MM.1S (cell line): ENCODE measurements around the gene COL24A1.
A peak's percentile ranks its signal among the peaks of the same experiment; 100 is the strongest.

Experiments
- DNase-seq: peaks from one replicate; pipeline ENCODE4 v3.0.0-alpha.2; 2015
- H2AFZ ChIP-seq: fragments of 300-600 bp; sonication (generic); 2 replicates; pipeline ENCODE4 v1.6.0; 2016; ENCODE audit warnings: antibody characterized with exemption, low read length
- H3F3A ChIP-seq: fragments of 300-600 bp; sonication (generic); 2 replicates; pipeline ENCODE4 v1.6.1; 2016; ENCODE audit warnings: mild to moderate bottlenecking, antibody characterized with exemption, low read length, moderate library complexity, mixed read lengths; ENCODE audit not compliant: insufficient read depth
- H3K27ac ChIP-seq: fragments of 300-600 bp; sonication (generic); 2 replicates; pipeline ENCODE4 v1.5.1; 2016; ENCODE audit warnings: mild to moderate bottlenecking, low read length
- H3K27me3 ChIP-seq: fragments of 300-600 bp; sonication (generic); replicated peaks from 2 replicates; pipeline ENCODE4 v1.6.0; 2016; ENCODE audit warnings: low read length; ENCODE audit not compliant: insufficient read depth
- H3K36me3 ChIP-seq: fragments of 300-600 bp; sonication (generic); replicated peaks from 2 replicates; pipeline ENCODE4 v1.6.1; 2016; ENCODE audit warnings: mild to moderate bottlenecking, low read length, mixed read lengths; ENCODE audit not compliant: insufficient read depth
- H3K4me1 ChIP-seq: fragments of 300-600 bp; sonication (generic); 2 replicates; pipeline ENCODE4 v1.6.1; 2016; ENCODE audit warnings: low read length, mixed read lengths
- H3K4me2 ChIP-seq: fragments of 300-600 bp; sonication (generic); 2 replicates; pipeline ENCODE4 v1.6.0; 2016; ENCODE audit warnings: low read depth, low read length
- H3K4me3 ChIP-seq: fragments of 300-600 bp; sonication (generic); 2 replicates; pipeline ENCODE4 v1.5.1; 2016; ENCODE audit warnings: low read length, mixed read lengths
- H3K79me2 ChIP-seq: fragments of 300-600 bp; sonication (generic); 2 replicates; pipeline ENCODE4 v1.6.1; 2016; ENCODE audit warnings: mixed run types, low read length, mixed read lengths
- H3K9ac ChIP-seq: fragments of 300-600 bp; sonication (generic); 2 replicates; pipeline ENCODE4 v1.6.1; 2016; ENCODE audit warnings: low read length, mixed read lengths
- H3K9me2 ChIP-seq: fragments of 300-600 bp; sonication (generic); replicated peaks from 2 replicates; pipeline ENCODE4 v1.6.1; 2016; ENCODE audit warnings: mild to moderate bottlenecking, low read length, mixed read lengths; ENCODE audit not compliant: insufficient read depth
- H3K9me3 ChIP-seq: fragments of 300-600 bp; sonication (generic); replicated peaks from 2 replicates; pipeline ENCODE4 v1.6.1; 2016; ENCODE audit warnings: mild to moderate bottlenecking, low read length, mixed read lengths; ENCODE audit not compliant: insufficient read depth
- H4K20me1 ChIP-seq: fragments of 300-600 bp; sonication (generic); 2 replicates; pipeline ENCODE4 v1.6.1; 2016; ENCODE audit warnings: mild to moderate bottlenecking, low read length, moderate library complexity, mixed read lengths; ENCODE audit not compliant: insufficient read depth
- EZH2 ChIP-seq: fragments of 300-600 bp; sonication (generic); optimal IDR thresholded peaks from 2 replicates; pipeline ENCODE3; 2017; ENCODE audit warnings: low read depth, mild to moderate bottlenecking, antibody characterized with exemption, low read length, mixed read lengths
- EZH2phosphoT487 ChIP-seq: fragments of 300-600 bp; sonication (generic); IDR thresholded peaks from 2 replicates; pipeline ENCODE4 v1.6.1; 2018; ENCODE audit warnings: antibody characterized with exemption, low read length
- TF ChIP-seq, protein P1 (sequence below): fragments of 300-600 bp; sonication (generic); IDR thresholded peaks from 2 replicates; pipeline ENCODE4 v1.5.1; 2016; ENCODE audit warnings: antibody characterized with exemption, low read length, mixed read lengths

Gene COL24A1

DNA sequence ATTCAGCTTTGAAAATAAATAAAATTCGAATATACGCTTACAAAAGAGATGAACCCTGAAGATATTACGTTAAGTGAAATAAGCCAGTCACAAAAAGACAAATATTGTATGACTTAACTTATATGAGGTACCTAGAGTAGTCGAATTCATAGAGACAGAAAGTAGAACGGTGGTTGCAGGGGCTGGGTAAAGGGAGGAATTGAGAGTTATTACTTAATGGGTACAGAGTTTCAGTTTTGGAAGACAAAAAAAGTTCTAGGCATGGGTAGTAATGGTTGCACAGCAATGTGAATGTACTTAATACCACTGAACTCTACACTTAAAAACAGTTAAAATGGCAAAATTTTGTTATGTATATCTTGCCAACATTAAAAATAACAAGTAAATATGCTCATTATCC is 399.7 kb downstream of the COL24A1 start:
- H3F3A ChIP-seq = peaks cover 5% of the 10 kb centered on the region
- H3K9ac ChIP-seq = no peak overlapping the region
- H2AFZ ChIP-seq = no peak overlapping the region
- H3K27me3 ChIP-seq = no peaks in the 10 kb centered on the region
- no peak overlapping the region for H3K4me3 ChIP-seq
- H3K4me2 ChIP-seq = peak overlapping the region; percentile 3; the same call in 1 of the 2 replicates
- H3K79me2 ChIP-seq = no peaks in the 10 kb centered on the region
- H3K4me1 ChIP-seq = peaks cover 15% of the 10 kb centered on the region
- H4K20me1 ChIP-seq = no peaks in the 10 kb centered on the region
- peak; percentile 66 for DNase-seq
- H3K27ac ChIP-seq = no peak overlapping the region
- TF ChIP-seq, protein P1, sequence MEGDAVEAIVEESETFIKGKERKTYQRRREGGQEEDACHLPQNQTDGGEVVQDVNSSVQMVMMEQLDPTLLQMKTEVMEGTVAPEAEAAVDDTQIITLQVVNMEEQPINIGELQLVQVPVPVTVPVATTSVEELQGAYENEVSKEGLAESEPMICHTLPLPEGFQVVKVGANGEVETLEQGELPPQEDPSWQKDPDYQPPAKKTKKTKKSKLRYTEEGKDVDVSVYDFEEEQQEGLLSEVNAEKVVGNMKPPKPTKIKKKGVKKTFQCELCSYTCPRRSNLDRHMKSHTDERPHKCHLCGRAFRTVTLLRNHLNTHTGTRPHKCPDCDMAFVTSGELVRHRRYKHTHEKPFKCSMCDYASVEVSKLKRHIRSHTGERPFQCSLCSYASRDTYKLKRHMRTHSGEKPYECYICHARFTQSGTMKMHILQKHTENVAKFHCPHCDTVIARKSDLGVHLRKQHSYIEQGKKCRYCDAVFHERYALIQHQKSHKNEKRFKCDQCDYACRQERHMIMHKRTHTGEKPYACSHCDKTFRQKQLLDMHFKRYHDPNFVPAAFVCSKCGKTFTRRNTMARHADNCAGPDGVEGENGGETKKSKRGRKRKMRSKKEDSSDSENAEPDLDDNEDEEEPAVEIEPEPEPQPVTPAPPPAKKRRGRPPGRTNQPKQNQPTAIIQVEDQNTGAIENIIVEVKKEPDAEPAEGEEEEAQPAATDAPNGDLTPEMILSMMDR = no peak
- no peak for TF ChIP-seq EZH2phosphoT487
- TF ChIP-seq EZH2 = no peak
- H3K36me3 ChIP-seq = no peaks in the 10 kb centered on the region
- no peaks in the 10 kb centered on the region for H3K9me2 ChIP-seq
- H3K9me3 ChIP-seq = no peaks in the 10 kb centered on the region

DNA sequence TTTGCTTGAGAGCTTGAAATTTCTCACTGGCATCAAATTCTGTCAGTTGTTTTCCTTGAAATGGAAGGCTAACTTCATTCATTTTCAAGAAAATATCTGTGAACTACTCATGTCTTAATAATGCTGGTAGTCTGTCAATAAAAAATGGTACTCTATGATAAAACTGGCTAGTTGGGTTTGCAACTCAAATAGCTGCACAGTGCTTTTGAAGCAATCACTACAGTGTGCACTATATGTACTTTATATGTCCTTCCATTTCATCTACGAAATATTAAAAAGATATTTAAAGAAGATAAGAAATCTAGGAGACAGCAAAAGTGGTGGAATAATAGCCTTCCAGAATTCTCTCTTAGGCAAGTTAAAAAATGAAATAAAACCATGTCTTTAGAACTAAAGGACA is 408.5 kb downstream of the COL24A1 start:
- no peak for DNase-seq
- Histone ChIP-seq H3K27me3 (no peaks in the 10 kb centered on the region), H3K9me3 (no peaks in the 10 kb centered on the region), H4K20me1 (no peaks in the 10 kb centered on the region), H3K4me3 (no peak overlapping the region), H3K4me1 (no peaks in the 10 kb centered on the region), H3K9ac (no peak overlapping the region), H3K27ac (no peak overlapping the region), H3K79me2 (no peaks in the 10 kb centered on the region), H3K9me2 (no peaks in the 10 kb centered on the region), H3K36me3 (no peaks in the 10 kb centered on the region), H2AFZ (no peak overlapping the region), H3K4me2 (no peak overlapping the region), H3F3A (no peaks in the 10 kb centered on the region)
- TF ChIP-seq, protein P1 = no peak
- TF ChIP-seq EZH2 = no peak
- TF ChIP-seq EZH2phosphoT487 = no peak

DNA sequence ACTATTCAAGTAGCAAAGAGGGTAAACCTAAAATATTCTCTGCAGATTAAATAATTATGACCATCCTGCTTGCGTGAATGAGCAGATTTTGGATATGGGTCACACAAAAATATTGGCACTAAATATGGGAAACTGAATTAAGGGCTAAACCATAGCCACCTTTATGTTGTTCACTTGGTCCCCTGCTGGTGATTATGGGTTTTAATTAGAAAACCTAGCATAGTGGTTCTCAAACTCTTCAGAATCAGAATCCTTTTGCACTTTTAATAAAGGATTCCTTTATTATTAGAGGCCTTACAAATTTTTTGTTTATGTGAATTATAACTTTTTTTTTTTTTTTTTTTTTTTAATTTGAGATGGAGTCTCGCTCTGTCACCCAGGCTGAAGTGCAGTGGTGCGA is 409.8 kb downstream of the COL24A1 start:
- Histone ChIP-seq H3K9me3 (no peaks in the 10 kb centered on the region), H3K4me3 (no peak overlapping the region), H3K27ac (no peak overlapping the region), H3K27me3 (no peaks in the 10 kb centered on the region), H3K4me1 (no peaks in the 10 kb centered on the region), H3K4me2 (no peak overlapping the region), H4K20me1 (no peaks in the 10 kb centered on the region), H2AFZ (no peak overlapping the region), H3K79me2 (no peaks in the 10 kb centered on the region), H3K9me2 (no peaks in the 10 kb centered on the region), H3K36me3 (no peaks in the 10 kb centered on the region), H3K9ac (no peak overlapping the region), H3F3A (no peaks in the 10 kb centered on the region)
- TF ChIP-seq, protein P1 = no peak
- TF ChIP-seq EZH2 (no peak), EZH2phosphoT487 (no peak)
- no peak for DNase-seq
